NCI-H446 (cell line): Measurements from ENCODE around the gene CISD2.
"Not testable (repeated sequence)": the region's sequence is repeated elsewhere in the genome, so short reads cannot be mapped to it uniquely, and the experiment has no call there.

Experiments
- DNase-seq, 2 experiments: peaks; one replicate each; lab custom pipeline; 2025; lab: John Stamatoyannopoulos, UW

Gene CISD2

GRCh38 chr4:102935716-102936115 is 66.9 kb downstream of the CISD2 start:
- DNase-seq: no peak

DNA sequence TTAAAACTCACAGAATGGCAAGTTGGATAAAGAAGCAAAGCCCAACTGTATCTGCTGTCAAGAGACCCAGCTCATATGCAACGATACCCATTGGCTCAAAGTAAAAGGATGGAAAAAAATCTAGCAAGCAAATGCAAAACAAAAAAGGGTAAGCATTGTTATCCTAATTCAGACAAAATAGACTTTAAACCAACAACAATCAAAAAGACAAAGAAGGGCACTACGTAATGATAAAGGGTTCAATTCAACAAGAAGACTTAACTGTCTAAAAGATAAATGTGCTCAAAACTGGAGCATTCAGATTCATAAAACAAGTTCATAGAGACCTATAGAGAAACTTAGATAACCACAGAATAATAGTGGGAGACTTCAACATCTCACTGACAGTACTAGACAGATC is 69.3 kb downstream of the CISD2 start:
- not testable (repeated sequence) for DNase-seq
